ENCODE data around the gene SLC2A9.
A peak's percentile ranks its signal among the peaks of the same experiment; 100 is the strongest.
"Not testable (repeated sequence)": the region's sequence is repeated elsewhere in the genome, so short reads cannot be mapped to it uniquely, and the experiment has no call there.

SLC2A9 gene

DNA sequence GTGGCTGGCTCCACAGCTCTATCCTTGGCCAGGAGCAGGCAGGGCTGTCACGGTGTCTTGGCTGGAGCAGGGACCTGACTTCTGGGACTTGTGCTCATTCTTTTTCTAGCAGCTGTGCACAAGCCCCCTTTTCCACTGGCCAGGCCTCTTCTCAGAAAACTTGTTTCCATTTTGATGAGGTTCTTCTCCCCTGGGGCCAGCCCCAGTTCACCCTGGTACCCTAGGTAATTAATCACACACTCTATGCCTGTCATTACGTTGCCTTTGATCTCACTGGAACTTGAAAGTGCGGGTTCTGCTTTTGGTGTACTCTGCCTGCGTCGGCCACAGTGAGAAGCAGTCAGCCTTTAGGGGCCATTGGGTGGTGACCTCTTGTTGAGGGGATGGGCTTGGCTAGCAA, 213.2 kb downstream of the SLC2A9 start:
- no peak for DNase-seq

DNA sequence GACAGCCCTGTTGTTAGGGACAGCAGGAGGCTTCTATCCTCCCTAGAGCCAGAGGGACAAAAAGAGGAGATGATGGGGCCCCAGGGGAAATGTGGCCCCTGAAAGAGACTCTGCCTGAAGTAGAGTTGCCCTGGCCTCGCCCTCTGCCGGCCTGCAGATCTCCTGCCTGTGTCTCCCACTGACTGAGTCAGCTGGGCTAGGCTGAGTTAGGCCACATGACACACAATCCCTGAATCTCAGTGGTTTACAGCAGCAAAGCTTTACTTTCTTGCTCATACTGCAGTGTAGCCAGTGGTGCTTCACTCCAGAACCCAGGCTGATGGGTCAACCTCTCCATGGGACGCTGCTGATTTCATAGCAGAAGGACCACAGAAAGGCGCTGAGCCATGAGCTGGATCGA, 216.4 kb downstream of the SLC2A9 start:
- DNase-seq = no peak

DNA sequence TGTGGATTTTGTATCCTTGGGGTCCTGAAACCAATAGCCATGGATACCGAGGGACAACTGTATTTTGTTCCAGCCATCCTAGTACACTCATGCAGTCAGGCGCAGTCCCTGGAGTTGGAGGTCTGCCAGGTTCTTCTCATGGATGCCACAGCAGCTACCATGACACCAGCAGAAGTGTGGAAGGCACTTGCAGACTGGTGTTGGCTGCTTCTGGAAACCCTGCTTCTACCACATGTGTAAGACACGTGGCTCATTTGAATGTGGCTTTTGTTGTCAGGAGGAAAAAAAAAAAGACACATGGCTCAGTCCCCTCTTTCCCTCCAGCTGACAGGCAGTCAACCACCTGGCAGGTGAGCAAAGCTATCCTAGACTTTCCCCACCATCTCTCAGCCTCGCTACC, 220.4 kb downstream of the SLC2A9 start:
- no peak for DNase-seq

DNA sequence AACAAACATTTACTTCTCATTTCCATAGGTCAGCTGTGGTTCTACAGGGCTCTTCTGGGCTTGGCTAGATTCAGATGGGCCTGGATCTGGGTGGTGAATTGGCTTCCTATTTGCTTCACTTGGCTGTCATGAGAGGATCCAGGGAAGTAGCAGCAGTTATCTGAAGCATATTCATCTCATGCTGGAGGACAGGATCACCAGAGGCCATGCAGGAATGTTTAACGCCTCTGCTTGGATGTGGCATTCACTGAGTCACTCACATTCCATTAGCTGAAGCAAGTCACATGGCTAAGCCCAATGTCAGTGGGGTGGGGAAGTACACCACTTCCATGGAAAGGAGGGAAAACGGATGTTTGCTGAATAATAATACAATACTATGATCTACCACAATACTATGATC, 224.7 kb downstream of the SLC2A9 start:
- not testable (repeated sequence) for DNase-seq

DNA sequence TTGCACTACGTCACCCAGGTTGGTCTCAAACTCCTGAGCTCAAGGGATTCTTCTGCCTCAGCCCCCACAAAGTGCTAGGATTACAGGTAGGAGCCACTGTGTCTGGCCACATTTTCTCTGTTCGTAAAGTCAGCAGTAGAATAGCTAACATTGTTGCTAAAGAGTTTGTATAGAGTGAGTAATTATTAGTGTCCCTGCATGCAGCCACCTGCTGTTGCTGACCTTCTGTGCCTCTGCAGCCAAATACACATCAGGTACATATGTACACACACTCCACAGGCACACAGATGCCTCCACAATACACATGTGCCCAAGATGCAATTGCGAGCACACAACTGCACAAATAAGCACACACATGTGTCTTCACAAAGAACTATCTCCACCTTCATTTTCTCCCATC, 228.9 kb downstream of the SLC2A9 start:
- no peak for DNase-seq

DNA sequence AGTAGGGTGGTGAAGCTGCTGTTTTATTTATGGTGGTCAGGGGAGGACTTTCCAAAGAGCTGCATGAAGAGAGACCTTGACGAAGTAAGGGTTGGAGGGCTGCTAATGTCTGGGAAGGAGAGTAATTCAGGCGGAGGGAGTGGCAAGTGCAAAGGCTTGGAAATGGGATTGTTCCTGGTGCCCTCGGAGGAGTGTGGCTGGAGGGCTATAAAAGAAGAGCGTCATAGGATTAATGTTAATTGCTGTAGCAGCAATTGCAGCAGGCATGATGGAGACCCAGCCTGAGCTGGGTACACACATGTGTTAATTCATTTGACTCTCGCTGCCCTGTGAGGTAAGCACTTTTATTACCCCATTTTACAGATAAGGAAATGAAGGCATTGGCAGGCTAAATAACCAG, 235.4 kb downstream of the SLC2A9 start:
- not testable (repeated sequence) for DNase-seq

DNA sequence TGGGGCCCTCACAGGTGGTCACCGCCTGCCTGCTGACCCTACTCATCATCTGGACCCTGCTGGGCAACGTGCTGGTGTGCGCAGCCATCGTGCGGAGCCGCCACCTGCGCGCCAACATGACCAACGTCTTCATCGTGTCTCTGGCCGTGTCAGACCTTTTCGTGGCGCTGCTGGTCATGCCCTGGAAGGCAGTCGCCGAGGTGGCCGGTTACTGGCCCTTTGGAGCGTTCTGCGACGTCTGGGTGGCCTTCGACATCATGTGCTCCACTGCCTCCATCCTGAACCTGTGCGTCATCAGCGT, 239.2 kb downstream of the SLC2A9 start:
- DNase-seq = no peak

DNA sequence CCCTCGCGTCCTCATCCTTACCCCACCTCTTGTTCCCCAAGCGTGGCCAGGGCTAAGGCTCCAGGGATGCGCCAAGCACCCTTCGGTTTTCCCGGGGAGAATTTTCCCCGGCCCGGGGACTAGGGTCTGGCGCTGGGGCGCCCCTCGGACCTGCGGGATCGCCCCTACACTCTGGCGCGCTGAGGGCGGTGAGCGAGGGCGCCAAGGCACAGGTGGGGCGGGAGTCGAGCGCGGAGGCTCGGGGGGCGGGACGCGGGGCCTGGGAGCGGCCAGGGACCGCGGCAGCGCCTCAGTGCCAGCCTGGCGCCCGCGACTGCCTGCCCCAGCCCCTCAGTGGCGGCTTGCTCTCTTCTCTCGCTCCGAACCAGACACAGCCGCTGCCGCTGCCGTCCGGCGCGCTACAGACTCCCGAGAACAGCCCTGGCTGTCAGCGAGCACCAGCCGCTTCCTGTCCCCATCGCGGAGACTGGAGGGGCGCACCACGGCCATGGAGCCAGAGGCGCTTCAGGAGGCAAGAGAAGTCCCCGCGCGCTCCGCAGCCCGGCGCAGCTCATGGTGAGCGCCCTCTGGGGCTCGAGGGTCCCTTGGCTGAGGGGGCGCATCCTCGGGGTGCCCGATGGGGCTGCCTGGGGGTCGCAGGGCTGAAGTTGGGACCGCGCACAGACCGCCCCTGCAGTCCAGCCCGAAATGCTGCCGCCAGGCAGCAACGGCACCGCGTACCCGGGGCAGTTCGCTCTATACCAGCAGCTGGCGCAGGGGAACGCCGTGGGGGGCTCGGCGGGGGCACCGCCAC, 239.8 kb downstream of the SLC2A9 start, which contains the start of gene DRD5:
DRD5 (plus strand) TSS at position 292 of the 793 bp plus-strand sequence; CDS start at position 688, 396 bp downstream.
- DNase-seq = peak; percentile 24

Measured in hematopoietic multipotent progenitor cell treated with erythropoietin and hydrocortisone succinate and interleukin-3 and kit ligand, for 4 days (in vitro differentiated cells).